ENCODE data around the gene SHH. TPM values are rescaled to one million over a fixed set of nuclear protein-coding genes. Genes with fewer than 3 reads are reported as not detected.

Gene SHH
- total RNA-seq (2022) (4.7 and 6.2 TPM in 2 replicates), Bru-seq, nascent RNA (percentile 41 among the genes with signal in this experiment), BruChase-seq, experiment 1, labeled RNA remaining after a 2-hour chase (percentile 50 among the genes with signal in this experiment), BruChase-seq, experiment 2, labeled RNA remaining after a 6-hour chase (percentile 44 among the genes with signal in this experiment)
- long read RNA-seq = 0 reads

DNA sequence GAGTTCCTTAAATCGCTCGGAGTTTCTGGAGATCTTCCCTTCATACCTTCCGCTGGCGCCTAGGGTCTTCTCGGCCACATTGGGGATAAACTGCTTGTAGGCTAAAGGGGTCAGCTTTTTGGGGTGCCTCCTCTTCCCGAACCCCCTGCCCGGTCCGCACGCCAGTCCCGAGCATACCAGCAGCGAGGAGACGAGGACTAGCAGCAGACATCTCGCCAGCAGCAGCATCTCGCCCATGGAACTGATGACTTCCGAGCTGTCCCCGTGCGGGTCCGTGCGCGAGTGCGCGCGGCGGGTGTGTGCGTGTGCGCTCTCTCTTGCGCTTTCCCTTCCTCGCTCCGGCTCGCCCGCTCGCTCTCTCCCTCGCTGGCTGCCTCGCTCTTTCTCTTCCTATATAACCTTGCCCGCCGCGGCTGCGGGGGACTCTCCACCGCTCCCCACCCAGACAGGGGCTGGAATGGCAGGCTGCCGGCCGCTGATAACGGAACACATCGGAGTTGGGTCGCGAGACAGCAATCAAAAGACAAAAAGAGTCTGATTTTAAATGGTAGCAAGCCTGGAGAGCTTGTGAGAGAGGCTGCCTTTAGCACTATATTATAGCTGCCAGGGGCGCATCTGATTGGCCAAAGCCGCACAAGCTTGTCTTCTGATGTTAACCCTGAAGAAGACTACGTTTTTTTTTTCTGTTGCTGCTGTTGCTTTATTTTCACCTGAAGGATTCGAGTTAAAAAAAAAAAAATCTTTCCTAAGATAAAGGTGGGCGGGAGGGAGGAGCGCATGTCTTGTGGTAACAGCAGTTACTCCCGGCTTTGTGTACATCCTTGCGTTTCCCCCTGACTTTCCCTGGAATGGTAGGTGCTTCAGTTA, at the start of gene SHH:
SHH (minus strand) TSS at position 569 of the 867 bp plus-strand sequence; CDS start at position 228, 341 bp downstream.
- BruUV-seq (replicated peaks) = TSS peak; percentile 39
- TF ChIP-seq CTCF (IDR thresholded peaks at IDR 0.05; ENCODE audit: insufficient read depth in 1 of 2, low read depth in 1 of 2, low read length in 1 of 2, severe bottlenecking in 1 of 2, unreplicated experiment in 1 of 2) = no peak
- DNase-seq = no peak
- POLR2A ChIA-PET = interaction anchor here (0.6 kb wide), 1 partner anchor 803 kb away, joined by 6 read pairs; no protein-coding TSS in a partner anchor
- peaks cover 19% of the 10 kb centered on the region for H3K27me3 Mint-ChIP-seq (ENCODE audit: insufficient read depth, unreplicated experiment)
- Histone ChIP-seq H3K4me1 (peaks cover 28% of the 10 kb centered on the region), H3K4me3 (ENCODE audit: low read depth, low read length) (peak within 1 kb of the TSS; percentile 35), H3K27me3 (replicated peaks; ENCODE audit: control insufficient read depth, insufficient read depth, low read length) (peaks cover 4% of the 10 kb centered on the region), H3K9me3 (no peaks in the 10 kb centered on the region), H3K36me3 (ENCODE audit: control insufficient read depth, insufficient read depth, low read length) (no peaks in the 10 kb centered on the region)
- no peak within 1 kb of the TSS for H3K27ac Mint-ChIP-seq (ENCODE audit: unreplicated experiment)
- intact Hi-C loops (cut with micrococcal nuclease; ENCODE audit: unreplicated experiment) = loop anchor here (5.0 to 10.0 kb wide), 3 partner anchors 345 to 955 kb away; no protein-coding TSS in a partner anchor
- H3K36me3 Mint-ChIP-seq (ENCODE audit: insufficient read depth, unreplicated experiment) = peaks cover 12% of the 10 kb centered on the region
- CTCF ChIA-PET = interaction anchor here (0.6 to 0.7 kb wide), 2 partner anchors 33 to 44 kb away, joined by 3 to 6 read pairs; no protein-coding TSS in a partner anchor
- H3K9me3 Mint-ChIP-seq (ENCODE audit: unreplicated experiment) = no peaks in the 10 kb centered on the region
- H3K4me3 Mint-ChIP-seq (ENCODE audit: unreplicated experiment) = peak within 1 kb of the TSS; percentile 79
- H3K4me1 Mint-ChIP-seq (ENCODE audit: low read depth, unreplicated experiment) = peaks cover 21% of the 10 kb centered on the region

- Histone ChIP-seq H3K36me3 (ENCODE audit: control insufficient read depth, insufficient read depth, low read length) (no peaks in the 10 kb centered on the region), H3K9me3 (no peaks in the 10 kb centered on the region), H3K4me1 (no peaks in the 10 kb centered on the region), H3K27me3 (replicated peaks; ENCODE audit: control insufficient read depth, insufficient read depth, low read length) (no peaks in the 10 kb centered on the region), H3K4me3 (ENCODE audit: low read depth, low read length) (no peak overlapping the region)
- no peak for DNase-seq
- Mint-ChIP-seq H3K4me3 (ENCODE audit: unreplicated experiment) (no peak overlapping the region), H3K27ac (ENCODE audit: unreplicated experiment) (no peak overlapping the region), H3K27me3 (ENCODE audit: insufficient read depth, unreplicated experiment) (no peaks in the 10 kb centered on the region), H3K9me3 (ENCODE audit: unreplicated experiment) (no peaks in the 10 kb centered on the region), H3K36me3 (ENCODE audit: insufficient read depth, unreplicated experiment) (no peaks in the 10 kb centered on the region), H3K4me1 (ENCODE audit: low read depth, unreplicated experiment) (peaks cover 6% of the 10 kb centered on the region)
- TF ChIP-seq CTCF (IDR thresholded peaks at IDR 0.05; ENCODE audit: insufficient read depth in 1 of 2, low read depth in 1 of 2, low read length in 1 of 2, severe bottlenecking in 1 of 2, unreplicated experiment in 1 of 2) = no peak
- CTCF ChIA-PET = no interaction called here
- POLR2A ChIA-PET = no interaction called here
- BruUV-seq (replicated peaks) = no TSS peak
- intact Hi-C loops (cut with micrococcal nuclease; ENCODE audit: unreplicated experiment) = no loop called here
Observed at GRCh38 chr7:155861480-155861868, 49.2 kb upstream of the SHH start.

- ChIA-PET POLR2A (no interaction called here), CTCF (no interaction called here)
- Histone ChIP-seq H3K27me3 (replicated peaks; ENCODE audit: control insufficient read depth, insufficient read depth, low read length) (no peaks in the 10 kb centered on the region), H3K36me3 (ENCODE audit: control insufficient read depth, insufficient read depth, low read length) (no peaks in the 10 kb centered on the region), H3K4me3 (ENCODE audit: low read depth, low read length) (no peak overlapping the region), H3K4me1 (no peaks in the 10 kb centered on the region), H3K9me3 (no peaks in the 10 kb centered on the region)
- Mint-ChIP-seq H3K27ac (ENCODE audit: unreplicated experiment) (no peak overlapping the region), H3K27me3 (ENCODE audit: insufficient read depth, unreplicated experiment) (no peaks in the 10 kb centered on the region), H3K4me3 (ENCODE audit: unreplicated experiment) (no peak overlapping the region), H3K36me3 (ENCODE audit: insufficient read depth, unreplicated experiment) (no peaks in the 10 kb centered on the region), H3K4me1 (ENCODE audit: low read depth, unreplicated experiment) (peaks cover 6% of the 10 kb centered on the region), H3K9me3 (ENCODE audit: unreplicated experiment) (no peaks in the 10 kb centered on the region)
- intact Hi-C loops (cut with micrococcal nuclease; ENCODE audit: unreplicated experiment) = no loop called here
- no peak for DNase-seq
- BruUV-seq (replicated peaks) = no TSS peak
- no peak for TF ChIP-seq CTCF (IDR thresholded peaks at IDR 0.05; ENCODE audit: insufficient read depth in 1 of 2, low read depth in 1 of 2, low read length in 1 of 2, severe bottlenecking in 1 of 2, unreplicated experiment in 1 of 2)
Observed at GRCh38 chr7:155860840-155861479, 48.7 kb upstream of the SHH start.
